HL-60/S4 treated with retinoic acid at 250 ng/mL for 4 days and 3 days (cell line): ENCODE measurements around the gene MTURN.

Experiments
- in situ Hi-C: fragments of 300-500 bp; cut with MboI; formaldehyde crosslinking; loops from 2 replicates; pipeline ENCODE4 v1.7.0; 2022; ENCODE audit warnings: low sequenced_read_pairs

Gene MTURN

DNA sequence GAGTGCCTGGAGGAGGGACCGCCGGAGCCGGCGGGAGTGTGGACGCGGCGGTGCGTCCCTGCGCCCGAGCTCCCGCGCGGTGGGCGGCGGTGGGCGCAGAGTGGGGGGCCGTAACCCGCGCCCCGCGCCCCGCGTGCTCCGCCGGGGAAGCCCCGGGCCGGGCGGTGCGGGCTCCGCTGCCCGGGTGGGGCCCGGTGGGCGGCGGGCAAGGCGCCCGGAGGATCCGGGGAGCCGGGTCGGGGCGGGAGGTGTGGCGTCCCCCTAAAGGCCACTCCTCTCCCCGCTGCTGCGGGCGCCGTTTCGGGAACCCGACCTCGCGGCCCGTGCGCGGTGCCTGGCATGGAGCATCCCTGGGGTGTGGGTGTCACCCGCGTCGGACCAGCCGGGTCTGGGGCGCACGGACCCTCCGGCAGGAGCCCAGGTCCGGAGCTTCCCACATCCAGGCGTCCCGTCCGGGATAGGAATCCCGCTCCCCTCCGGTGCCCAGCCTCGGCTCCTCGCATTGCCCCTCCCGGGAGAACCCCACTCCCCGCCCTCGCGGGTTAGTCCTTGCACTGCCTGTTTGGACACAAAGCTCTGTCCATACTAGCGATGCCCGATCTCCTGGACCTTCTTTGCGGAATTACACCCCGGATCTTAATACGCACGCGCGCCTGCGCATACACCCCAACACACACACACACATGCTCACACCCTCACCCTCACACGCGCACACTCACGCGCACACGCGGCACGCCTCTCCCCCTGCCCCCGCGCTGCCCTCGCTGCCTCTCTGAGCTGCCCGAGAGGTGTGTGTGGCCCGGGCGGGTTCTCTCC is 723 bp downstream of the MTURN start:
- in situ Hi-C loops = no loop called here

DNA sequence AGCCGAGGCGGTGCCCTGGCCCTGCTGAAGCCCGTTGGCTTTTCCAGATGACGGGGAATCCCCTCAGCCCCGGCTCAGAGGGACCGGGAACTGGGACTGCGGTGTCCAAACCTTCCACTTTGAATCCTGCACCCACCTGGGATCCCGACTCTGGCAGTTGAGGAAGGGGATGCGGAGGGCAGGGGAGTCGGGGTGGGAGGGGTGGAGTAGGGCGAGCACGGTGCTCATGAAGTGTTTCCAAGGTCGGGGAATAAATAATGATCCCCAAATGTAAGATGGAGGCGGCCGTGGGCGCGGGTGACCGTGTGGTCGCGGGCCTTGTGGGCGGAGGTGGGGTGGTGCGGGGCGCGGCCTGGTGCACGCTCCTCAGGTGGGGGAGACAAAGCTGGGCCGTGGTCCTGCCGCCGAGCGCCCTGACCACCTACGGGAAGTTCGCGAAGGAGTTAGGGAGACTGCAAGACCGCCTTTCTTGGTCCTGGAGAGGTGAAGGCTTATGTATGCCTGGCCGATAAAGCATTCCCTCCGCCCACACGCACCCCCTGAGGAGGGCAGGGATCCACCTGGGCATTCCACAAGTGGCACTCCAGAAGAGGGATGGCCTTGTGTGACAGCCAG is 1.4 kb downstream of the MTURN start:
- in situ Hi-C loops = no loop called here

DNA sequence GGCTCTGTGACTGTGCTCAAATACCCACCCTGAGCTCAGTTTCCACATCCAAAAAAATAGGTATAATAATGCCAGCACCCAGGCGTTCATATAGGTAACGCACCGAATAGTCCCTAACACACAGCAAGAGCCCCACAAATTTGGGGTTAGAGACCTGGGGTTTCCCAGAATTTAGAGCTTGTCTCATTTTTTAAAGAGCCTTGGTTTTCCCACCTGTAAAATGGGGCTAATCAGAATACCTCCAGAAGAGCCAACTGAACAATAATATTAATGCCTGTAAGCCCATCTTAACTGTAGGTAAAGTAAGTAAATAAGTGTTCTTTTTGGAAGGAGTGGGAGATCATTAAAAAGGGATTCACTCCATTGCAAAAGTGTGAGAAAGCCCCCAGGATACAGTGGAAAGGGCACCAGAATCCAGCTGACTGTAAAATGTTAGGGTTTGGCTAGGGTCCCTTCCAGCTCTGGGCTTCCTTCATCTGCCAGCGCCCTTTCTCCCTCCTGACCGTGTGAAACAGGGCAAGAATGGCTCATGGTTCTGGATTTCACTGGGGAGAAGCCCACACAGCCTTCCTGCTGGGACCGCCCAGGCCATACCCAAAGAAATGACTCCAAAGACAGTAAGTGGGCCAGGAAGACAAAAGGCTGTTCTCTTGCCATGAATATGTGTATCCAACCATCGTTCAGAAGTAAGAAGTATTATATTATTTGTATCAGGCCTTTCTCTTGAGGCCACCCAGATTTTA is 2.1 kb downstream of the MTURN start:
- in situ Hi-C loops = no loop called here

DNA sequence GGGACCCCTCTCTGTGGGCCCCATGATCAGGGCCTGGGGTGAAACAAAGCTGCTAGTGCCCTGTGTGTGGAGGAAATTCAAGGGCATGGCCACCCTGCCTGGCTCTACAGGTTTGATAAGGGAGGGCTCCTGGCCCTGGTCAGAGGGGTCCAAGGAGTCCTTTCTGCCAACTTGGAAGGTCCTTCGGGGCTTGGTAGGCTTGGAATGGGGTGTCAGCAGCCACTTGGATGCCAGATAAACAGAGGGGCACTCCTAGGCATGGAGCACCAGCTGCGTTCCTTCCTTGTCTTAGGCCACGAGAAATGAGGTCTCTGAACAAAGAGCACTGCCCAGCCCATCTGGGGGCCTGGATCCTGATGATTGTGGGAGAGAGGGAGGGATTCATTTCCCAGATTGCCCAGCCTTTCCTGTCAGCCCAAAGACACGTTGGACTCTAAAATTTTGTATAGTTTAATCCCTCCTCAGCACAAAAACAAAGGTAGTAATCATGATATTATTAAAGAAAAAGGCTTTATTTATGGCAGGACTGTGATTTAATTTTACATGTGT is 5.1 kb downstream of the MTURN start:
- in situ Hi-C loops = no loop called here

DNA sequence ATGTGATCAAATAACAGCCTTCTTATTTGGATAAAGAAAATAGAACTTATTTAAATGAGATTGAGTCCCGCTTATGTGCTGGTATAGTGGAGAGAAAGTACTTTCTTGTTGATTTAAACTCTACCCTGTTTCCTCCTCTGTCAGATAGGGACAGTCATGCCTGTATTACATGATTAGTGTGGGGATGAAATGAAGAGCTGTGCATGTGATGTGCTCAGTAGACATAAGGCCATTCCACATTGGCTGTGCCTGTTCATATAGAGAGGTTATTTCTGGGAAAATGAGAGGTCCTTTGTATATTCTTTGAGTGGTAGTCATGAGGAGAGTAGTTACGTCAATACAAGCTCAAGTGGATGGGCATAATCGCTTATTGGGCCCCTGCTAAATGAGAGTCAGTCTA is 5.7 kb downstream of the MTURN start:
- in situ Hi-C loops = no loop called here

DNA sequence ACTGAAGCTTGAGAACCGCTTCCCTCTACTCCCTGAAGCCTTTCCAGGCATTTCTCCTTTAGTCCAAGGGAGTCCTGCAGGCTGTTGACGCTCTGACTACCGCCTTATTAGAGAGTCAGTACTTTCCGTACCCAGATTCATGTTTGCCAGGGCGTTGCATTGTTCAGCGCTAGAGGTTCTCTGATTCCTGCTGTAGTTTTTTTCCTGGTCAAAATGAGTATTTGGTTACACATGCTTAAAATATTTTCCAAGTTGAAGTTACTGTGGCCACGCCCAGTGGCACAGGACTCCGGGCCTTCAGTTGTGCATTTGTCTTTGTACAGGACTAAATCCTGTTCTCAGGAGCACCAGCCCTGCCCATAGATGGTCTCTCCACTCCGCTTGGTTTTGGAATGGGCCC is 7.9 kb downstream of the MTURN start:
- in situ Hi-C loops = no loop called here

DNA sequence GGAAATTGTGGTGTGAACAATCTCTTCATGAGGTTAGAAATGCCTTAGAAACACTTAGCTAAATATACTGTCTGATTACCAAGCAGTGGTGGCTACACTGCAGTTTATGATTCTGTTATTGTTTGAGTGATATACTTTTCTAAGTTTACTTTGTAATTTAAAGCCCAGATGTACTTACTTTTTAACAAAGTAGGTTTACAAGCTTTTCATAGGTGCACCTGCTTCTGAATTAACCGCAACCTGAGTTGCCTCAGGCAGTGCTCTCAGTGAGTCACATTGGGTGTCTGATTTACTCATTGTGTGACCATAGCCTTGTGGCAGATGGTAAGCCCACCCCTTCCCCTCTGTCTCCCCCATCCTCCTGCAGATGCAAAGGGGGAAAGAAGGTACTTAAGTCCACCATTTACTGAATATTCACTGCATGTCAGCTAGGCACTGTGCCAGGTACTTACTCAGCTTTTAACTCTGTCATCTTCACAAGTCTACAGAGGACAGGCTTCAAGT is 9.0 kb downstream of the MTURN start:
- in situ Hi-C loops = no loop called here

DNA sequence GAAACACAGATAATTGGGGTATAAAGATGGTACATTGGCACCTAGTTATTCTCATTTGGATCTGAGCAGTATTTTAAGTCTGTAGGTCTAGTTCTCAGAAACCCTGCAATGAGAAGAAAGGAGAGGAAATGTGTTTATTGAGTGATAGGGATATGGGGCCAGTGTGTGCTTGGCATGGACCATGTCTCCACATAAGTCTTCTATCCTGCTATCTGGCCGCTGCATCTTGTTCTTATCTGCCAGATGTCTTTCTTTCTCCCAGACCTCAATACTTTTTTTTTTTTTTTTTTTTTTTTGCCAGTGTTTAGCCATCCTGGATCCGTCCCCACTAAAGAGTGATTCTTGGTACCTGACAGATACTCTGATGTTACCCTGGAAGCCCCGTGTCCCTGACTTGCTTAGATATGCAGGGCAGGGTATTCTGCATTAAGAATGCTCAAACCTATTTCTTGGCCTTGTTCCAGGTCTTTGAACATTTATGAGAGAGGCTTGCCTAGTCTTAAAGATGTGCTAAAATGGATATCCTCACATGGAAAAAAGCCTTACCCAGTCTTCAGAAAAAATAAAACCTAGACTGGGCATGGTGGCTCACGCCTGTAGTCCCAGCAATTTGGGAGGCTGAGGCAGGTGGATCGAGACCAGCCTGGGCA is 10.0 kb downstream of the MTURN start:
- in situ Hi-C loops = no loop called here

DNA sequence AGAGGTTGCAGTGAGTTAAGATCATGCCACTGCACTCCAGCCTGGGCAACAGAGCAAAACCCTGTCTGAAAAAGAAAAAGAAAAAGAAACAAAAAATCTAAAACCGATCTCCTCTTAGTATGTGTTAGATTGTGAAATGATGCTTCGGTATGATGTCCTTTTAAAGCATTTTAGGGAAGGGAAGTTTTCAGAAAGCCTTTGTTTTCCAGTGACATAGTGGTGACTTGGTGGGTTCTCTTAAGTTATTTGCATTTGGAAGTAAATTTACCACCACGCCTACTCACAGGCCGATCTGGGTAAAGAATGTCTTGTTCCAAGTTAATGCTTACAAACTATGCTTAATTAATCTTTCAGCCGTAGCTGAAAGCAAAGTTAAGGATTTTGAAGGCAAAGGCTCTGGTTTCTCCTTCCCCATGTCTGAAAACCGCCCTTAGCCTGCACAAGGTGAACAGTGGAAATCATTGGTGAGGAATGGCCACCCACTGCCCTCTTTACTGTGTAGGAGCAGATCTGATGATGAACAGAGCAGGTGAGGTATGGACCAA is 10.7 kb downstream of the MTURN start:
- in situ Hi-C loops = no loop called here

DNA sequence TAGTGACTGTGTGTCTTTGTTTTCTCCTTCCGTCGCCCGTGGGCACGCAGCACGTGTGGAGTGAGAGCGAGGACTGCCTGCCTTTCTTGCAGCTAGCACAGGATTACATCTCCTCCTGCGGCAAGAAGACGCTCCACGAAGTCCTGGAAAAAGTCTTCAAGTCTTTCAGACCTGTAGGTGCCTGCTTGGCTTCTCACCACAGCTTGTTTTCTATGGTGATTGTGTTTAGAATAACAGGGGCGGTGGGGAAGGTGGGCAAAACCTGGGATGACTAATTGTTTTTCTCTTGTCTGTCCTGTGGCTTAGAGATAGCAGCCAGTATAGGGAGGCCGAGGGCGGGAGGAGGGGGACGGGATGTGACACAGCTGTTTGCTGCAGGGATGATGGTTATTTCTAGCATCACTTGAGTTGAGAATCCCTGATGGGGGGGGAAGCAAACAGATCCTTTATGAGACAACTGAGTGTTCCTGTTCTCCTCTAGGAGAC is 11.4 kb downstream of the MTURN start:
- in situ Hi-C loops = no loop called here

DNA sequence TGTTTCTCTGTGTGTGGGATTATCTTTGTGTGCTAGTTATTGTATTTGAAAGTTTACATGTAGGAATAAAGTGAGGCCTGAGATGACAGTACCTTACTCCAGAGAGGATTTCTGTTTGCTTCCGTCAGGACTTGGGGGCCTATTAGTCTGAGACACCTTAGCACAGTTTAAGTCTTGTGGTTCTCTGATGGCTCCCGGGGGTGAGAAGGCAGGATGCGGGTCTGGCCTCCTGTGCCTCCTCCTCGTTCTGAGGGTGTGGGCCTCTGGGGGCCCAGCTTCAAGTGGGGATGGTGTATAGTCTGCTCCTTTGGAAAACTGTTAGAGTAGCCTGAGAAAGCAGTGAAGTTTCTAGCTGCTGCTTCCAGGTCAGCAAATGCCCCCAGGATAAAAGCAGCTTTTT is 12.4 kb downstream of the MTURN start:
- in situ Hi-C loops = no loop called here

DNA sequence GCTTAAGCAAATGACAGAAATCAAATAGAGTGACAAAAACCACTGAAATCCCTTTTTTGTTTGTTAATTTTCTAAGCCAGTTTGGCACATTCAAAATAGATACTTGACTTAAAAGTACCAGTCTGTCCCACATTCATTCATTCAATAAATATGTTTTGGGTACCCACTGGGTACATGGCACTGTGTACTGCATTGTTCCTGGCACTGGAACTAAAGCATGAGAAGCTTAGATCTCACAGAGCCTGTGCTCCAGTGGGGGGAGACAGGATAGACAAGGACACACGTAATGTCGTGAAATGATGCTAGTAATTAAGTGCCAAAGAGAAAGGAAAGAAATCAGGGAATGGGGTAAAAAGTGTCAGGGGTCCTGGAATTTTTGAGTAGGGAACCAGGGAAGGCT is 13.0 kb downstream of the MTURN start:
- in situ Hi-C loops = no loop called here

DNA sequence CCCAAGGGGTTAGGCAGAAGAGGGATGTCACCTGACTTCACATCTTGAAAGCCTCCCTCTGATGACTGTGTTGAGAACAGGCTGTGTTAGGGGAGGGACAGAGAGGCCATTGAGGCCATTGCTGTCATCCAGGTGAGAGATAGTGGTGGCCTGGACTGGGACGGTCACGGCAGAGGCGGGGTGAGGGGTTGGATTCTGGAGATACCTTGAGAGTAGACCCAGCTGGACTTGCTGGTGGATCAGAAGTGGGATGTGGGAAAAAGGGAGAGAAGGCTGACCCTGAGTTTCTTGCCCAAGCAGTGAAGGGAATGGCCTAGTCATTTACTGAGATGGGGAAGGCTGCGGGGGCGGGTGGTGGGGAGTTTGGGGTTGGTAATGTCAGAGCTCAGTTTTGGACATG is 13.6 kb downstream of the MTURN start:
- in situ Hi-C loops = no loop called here

DNA sequence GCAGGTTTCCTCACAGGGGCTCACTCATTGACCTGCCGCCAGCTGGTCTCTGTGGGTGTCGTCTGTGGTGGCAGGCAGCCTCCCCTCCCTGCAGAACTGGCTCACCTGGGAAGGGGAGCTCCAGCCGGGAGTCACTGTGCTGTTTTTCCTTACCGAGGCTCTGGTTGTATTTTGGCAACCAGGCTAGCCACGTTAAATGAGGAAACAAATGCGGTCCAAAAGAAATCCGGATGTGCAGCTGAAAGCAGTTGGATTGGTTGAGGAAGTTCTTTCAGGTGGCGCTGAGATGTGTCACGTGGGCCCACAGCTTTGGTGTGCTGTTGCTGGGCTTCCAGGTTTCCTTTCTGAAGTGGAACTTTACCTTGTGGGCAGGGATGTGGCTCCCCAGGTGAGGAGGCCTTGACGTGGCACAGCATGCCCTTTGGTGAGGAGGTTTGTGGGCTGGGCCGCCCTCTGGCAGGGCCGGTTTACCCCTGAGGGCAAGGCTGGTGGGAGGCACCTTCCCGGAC is 14.2 kb downstream of the MTURN start:
- in situ Hi-C loops = no loop called here

DNA sequence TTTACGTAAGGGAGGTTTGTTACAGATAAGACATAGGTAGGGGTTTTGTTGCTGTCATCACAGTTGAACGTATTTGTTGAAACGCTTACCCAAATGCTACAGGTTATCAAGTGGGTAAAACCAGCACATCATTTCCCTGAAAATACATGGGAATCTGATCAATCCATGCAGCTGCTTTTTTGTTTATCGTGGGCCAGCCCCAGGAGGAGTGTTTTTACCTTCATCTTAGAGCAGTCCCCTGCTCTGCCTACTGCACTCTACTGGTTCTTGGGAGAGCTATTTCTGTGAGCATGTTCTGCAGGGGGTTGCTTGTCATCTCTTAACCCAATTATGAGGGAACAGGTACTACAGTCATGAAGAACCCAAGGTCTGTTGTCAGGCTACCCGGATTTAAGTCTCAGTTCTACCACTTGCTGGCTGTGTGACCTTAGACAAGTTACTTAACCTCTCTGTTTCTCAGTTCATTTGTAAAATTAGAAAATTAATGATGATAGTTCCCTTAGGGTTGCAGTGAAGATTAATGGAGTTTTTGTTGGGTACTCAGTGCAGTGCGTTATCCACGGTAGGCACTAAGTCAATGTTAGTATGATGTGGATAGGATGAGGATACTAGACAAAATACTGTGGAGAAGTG is 15.0 kb downstream of the MTURN start:
- in situ Hi-C loops = loop anchor here (25.0 kb wide), 1 partner anchor 413 kb away; no protein-coding TSS in a partner anchor

DNA sequence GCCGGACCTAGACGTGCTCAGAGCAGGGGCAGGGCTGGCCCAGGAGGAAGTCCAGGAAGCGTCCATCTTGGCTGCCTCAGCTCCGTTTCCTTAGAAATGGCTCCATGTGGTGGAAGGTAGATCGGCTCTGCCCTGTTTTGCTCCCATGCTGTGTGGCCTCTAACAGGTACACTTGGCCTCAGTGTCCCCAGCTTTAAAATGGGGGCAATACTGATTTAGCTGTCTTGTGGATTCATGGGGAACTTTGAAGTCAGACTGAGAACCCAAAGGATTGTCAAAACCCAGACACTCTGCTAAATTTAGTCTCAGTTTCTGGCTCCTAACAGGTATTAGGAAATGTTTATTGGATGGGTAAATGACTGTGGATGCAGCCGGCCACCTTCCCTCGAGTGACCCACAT is 15.9 kb downstream of the MTURN start:
- in situ Hi-C loops = loop anchor here (25.0 kb wide), 1 partner anchor 412 kb away; no protein-coding TSS in a partner anchor

DNA sequence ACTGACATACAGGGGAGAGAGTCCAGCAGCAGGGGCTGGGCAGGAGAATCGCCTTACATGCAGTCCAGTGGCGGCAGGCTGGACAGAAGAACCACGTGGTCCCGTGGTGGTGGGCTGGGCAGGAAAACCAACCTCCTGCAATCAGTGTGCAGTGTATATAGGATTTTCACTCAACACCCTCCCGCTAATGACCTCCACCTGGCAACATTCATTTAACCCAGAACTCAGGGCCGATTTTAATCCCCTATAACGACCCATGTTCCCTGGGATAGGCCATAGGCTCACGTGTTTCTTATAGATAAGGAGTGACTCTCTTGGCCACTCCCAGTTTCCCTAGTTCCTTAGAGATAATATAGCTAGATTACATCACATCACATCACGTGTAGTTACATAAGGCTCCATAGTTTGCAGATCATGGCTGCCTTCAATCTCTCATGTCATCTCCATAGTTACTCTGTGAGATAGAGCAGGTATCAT is 19.4 kb downstream of the MTURN start:
- in situ Hi-C loops = loop anchor here (25.0 kb wide), 1 partner anchor 408 kb away; no protein-coding TSS in a partner anchor

DNA sequence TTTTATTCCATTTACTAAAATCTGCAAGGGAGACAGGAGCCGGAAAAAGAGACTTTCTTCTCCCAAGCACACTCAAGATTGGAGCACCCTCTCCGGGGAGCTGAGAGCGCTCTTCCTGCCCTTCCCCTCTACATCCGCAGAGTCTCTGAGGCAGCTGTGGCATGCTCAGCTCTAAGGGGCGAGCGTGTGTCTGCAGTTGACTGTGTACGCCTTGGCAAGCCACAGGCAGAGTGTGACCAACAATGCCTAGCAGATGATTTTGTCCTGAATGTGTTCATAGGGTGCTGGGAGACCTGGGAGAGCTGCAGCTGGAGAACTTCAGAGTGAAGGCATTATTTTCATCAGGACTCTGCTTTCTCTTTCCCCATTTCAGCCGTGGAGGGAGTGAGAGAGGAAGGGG is 20.7 kb downstream of the MTURN start:
- in situ Hi-C loops = loop anchor here (25.0 kb wide), 1 partner anchor 407 kb away; no protein-coding TSS in a partner anchor

DNA sequence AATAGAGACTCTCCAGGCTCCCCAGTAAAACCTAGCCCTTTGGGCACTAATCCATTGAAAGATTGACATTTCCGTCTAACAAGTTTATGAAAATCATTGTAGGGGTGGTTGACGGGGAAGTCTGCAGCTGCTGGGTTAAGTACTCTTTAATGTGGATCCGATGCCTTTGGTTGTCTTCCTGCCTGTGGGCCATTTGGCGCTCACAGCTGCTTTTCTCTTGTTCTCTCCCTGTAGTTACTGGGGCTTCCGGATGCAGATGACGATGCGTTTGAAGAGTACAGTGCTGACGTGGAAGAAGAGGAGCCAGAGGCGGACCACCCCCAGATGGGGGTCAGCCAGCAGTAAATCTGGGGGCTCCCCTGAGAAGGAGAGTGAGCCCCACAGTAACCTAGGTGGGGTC is 22.4 kb downstream of the MTURN start:
- in situ Hi-C loops = loop anchor here (25.0 kb wide), 1 partner anchor 405 kb away; no protein-coding TSS in a partner anchor
